GM12875 (cell line): ENCODE measurements around the gene NOS1AP.

ENCODE experiments used
- H3K4me3 ChIP-seq: one replicate; pipeline ENCODE4 v1.5.1; 2011; ENCODE audit warnings: low read depth, low read length, control low read depth
- TF ChIP-seq, protein P1 (sequence below): IDR thresholded peaks from 2 replicates; pipeline ENCODE4 v1.5.1; 2011; ENCODE audit warnings: low read depth, mild to moderate bottlenecking, control low read depth, inconsistent platforms, low read length, moderate library complexity, borderline replicate concordance; ENCODE audit not compliant: insufficient read depth

The NOS1AP gene

DNA sequence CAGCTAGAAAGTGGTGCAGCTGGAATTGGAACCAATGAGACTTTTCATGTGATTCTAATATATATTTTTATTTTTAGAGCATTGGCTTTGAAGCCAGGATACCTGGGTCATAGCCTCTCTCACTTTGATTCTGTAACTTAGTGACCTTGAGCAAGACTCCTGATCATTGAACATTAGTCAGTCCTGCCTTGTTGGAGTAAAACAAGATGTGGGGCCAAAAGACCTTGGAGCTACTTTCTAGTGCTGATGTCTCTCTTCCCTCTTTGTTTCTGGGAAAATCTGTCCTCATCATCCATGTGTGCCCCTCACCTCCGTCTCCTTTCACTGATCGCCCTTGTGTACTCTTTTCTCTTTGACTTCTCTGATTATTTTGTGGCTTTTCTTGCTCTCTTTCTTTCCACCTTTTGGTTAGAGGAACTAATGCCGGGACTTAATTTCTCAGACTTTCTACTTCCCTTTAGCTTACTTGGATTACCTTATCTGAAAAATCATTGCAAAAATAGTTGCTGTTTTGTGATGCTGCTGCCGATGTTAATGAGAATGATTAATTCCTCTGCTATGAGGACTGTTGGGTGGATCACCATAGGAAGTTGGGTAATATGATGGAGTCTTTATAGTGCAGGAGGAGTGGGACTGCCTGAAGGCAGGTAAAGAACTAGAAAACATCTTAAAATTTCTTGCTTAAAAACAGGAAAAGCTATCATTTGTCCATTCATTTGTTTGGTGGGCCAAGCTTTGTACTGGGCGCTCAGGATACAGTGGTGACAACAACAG, 72.0 kb downstream of the NOS1AP start:
- H3K4me3 ChIP-seq, result no peak overlapping the region
- TF ChIP-seq, protein P1, sequence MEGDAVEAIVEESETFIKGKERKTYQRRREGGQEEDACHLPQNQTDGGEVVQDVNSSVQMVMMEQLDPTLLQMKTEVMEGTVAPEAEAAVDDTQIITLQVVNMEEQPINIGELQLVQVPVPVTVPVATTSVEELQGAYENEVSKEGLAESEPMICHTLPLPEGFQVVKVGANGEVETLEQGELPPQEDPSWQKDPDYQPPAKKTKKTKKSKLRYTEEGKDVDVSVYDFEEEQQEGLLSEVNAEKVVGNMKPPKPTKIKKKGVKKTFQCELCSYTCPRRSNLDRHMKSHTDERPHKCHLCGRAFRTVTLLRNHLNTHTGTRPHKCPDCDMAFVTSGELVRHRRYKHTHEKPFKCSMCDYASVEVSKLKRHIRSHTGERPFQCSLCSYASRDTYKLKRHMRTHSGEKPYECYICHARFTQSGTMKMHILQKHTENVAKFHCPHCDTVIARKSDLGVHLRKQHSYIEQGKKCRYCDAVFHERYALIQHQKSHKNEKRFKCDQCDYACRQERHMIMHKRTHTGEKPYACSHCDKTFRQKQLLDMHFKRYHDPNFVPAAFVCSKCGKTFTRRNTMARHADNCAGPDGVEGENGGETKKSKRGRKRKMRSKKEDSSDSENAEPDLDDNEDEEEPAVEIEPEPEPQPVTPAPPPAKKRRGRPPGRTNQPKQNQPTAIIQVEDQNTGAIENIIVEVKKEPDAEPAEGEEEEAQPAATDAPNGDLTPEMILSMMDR, result no peak

DNA sequence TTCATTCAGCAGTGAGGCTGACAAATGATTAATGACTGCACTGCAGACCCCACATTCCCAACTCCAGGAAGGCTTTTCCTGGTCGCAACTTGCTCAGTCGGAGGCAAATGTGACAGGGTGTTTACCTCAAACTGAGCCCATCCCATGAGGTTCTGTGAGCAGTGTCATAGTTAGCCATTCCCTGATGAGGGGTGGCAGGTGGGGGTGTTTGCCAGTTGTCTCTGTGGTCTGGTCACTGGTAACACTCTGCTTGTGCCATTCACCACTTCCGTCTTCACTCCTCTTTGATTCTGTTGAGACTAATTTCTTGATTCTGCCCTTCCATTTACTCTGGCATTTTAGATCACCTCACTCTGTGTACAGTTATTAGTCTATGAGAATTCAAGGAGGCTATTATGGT, 73.5 kb downstream of the NOS1AP start:
- TF ChIP-seq, protein P1, result no peak
- no peak overlapping the region for H3K4me3 ChIP-seq

DNA sequence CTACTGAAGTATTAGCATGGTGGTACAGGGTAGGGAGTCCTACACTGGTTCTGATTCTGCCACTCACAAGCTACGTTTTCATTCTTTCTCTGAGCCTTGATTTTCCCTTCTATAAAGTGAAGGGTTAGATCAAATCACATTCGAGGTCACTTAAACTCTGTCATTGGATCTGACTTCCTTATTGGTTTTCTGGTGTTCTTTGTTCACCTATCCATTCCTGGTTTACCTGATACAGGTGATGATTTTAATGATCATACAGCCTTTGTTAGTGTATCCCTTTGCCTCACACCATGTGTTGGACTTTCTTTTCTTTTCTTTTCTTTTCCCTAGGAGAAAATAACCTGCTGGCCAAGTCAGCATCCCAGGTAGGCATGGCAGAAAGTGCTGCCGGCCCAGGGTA, 74.8 kb downstream of the NOS1AP start:
- TF ChIP-seq, protein P1, result no peak
- no peak overlapping the region for H3K4me3 ChIP-seq

DNA sequence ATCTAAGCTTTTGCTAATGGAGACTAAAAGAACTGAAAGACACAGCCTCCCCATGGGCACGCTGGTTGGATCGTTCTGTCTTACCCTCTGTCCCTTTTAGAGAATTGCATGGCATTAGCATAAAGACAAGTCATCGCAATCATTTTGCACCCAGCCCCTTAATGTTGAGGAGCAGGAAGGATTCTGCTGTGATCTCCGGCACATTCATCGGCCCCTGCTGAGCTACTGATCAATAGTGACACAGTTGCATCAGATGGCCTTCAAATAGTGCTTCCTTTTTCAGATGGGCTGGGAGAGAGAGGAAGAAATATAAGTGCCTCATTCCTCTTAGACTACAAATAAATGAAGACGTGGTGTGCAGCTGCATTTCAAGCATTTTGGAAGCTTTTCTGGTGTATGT, 75.4 kb downstream of the NOS1AP start:
- TF ChIP-seq, protein P1, result no peak
- no peak overlapping the region for H3K4me3 ChIP-seq

DNA sequence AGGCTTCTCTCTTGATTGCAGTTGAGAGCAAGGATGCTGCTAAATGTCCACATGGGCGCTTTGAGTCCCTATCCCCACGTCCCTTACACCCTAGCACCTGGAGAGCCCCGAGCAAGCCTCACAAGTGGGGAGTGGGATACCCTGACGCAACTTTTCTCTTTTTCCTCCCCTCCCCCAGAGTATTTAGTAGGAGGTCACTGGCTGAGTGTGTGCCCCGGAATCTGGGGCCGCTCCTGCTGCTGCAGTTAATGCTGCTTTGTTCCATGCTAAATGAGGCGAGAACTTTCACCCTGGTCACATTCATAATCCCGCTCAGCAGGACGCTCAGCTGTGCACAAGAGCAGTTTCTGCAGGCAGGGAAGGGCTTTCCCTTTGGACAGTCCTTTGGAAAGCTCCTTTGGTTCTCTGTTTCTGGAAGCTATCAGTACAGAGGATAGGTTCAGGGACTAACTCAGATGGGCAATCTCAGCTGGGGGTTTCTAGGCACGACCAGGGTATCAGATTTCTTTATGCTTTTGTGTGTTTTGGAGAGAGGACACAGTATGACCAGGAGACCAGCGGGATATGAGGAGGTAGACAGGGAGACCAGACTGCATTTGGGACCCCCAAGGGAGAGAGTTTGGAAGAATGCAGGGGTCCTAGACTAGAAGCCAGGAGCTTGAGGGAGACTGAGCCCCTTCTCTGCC, 75.9 kb downstream of the NOS1AP start:
- TF ChIP-seq, protein P1, result no peak

DNA sequence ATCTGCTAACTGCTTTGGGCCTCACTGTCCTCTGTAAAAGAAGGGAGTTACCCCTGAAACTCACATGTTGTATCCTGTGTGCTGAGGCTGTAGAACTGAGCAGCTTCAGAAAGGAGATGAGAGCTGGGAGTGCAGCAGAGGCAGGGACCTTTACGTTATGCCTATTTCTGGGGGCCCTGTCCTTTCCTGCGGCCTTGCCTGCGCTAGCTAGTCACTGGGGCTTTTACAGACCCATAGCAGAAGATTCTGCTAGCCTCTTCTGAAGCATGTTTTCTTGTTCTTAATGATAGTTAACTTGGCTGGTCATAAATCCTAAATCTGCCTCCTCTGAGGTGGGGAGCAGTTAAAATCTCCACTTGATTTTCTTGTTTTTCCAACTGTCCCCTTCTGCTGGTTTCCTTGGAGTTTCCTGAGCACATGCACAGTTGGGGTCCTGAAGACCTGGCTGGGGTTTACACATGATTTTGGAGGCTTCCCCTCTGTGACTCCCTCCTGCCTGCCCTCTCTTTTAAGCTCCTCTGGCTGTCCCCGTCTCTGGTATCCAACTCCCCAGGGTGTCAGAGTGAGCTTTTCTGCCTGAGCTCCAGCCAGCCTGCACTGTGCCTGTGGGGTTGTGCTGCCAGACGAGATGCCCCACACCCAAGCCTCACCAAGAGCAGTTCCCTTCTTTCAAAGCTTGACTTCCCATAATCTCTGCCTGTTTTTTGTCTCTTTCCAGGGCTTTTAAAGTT, 76.6 kb downstream of the NOS1AP start:
- no peak overlapping the region for H3K4me3 ChIP-seq

More for the DNA sequence above, 75.9 kb downstream of the NOS1AP start:
- no peak overlapping the region for H3K4me3 ChIP-seq

More for the DNA sequence above, 76.6 kb downstream of the NOS1AP start:
- TF ChIP-seq, protein P1, result no peak
